ENCODE results near the gene RTL1.

GRCh38 chr14:100830681-100831080, 72.8 kb downstream of the RTL1 start:
- no peak for TF ChIP-seq CTCF (IDR thresholded peaks at IDR 0.05; ENCODE audit: insufficient read depth, low read length, poor library complexity, severe bottlenecking)
- no peak for TF ChIP-seq EZH2phosphoT487 (conservative IDR thresholded peaks at IDR 0.05; ENCODE audit: low read length)
